Transverse colon (tissue), 4 donors: ENCODE results near the gene ARHGEF37. TPM values are rescaled to one million over a fixed set of nuclear protein-coding genes. Genes with fewer than 3 reads are reported as not detected.

Experiments used
- DNase-seq: peaks from one replicate; pipeline ENCODE4 v3.0.0-alpha.2; 2019
- H3K27ac ChIP-seq, 4 donors: fragments of 200-600 bp; sonication (generic); 2 replicates each; pipeline ENCODE4 v1.5.1; 2016 to 2018; ENCODE audit warnings: inconsistent platforms in 4 of 4
- H3K27me3 ChIP-seq: fragments of 200-600 bp; sonication (generic); 2 replicates; pipeline ENCODE4 v1.5.1; 2017; ENCODE audit warnings: inconsistent platforms
- H3K36me3 ChIP-seq, 4 donors: fragments of 200-600 bp; sonication (generic); 2 replicates each; pipeline ENCODE4 v1.5.1; 2017 to 2019; ENCODE audit warnings: inconsistent platforms in 4 of 4
- H3K4me1 ChIP-seq, 4 donors: fragments of 200-600 bp; sonication (generic); 2 replicates each; pipeline ENCODE4 v1.5.1; 2017 to 2020; ENCODE audit warnings: inconsistent platforms in 4 of 4
- H3K4me3 ChIP-seq, 4 donors: fragments of 200-600 bp; sonication (generic); 1 replicate in 1 of 4; 2 replicates in 3 of 4; pipeline versions ENCODE4 v1.5.1 to v1.6.1; 2017 to 2019; ENCODE audit warnings: inconsistent platforms in 4 of 4
- H3K9me3 ChIP-seq, 2 donors: fragments of 200-600 bp; sonication (generic); 2 replicates each; pipeline ENCODE4 v1.5.1; 2017 to 2019; ENCODE audit warnings: inconsistent platforms in 2 of 2
- EP300 ChIP-seq: sonication (generic); formaldehyde crosslinking; IDR thresholded peaks from one replicate; pipeline ENCODE4 v1.6.1; 2017; ENCODE audit warnings: antibody characterized with exemption, low read depth
- POLR2A ChIP-seq: fragments of 450-650 bp; IDR thresholded peaks from one replicate; pipeline ENCODE4 v1.6.1; 2016; ENCODE audit warnings: antibody characterized with exemption, mild to moderate bottlenecking, moderate library complexity
- POLR2AphosphoS5 ChIP-seq, 3 donors: sonication (generic); formaldehyde crosslinking; IDR thresholded peaks; one replicate each; pipeline ENCODE4 v1.6.1; 2016; ENCODE audit warnings: antibody characterized with exemption in 3 of 3
- WGBS, 2 donors: methylation state at CpG; one replicate each; pipeline ENCODE4 v1.1.5; 2018; ENCODE audit warnings: low coverage in 1 of 2; 5-methylcytosine and 5-hydroxymethylcytosine counted together
- in situ Hi-C, 4 donors: fragments of 200-750 bp; cut with MboI; loops; one replicate each; pipeline versions ENCODE4 v1.15.0 to v1.15.1; 2017; ENCODE audit warnings: low sequenced_read_pairs in 3 of 4, low pct_ligation_motif_present in 1 of 4, low pct_unique_long_range_greater_than_20kb in 1 of 4
- intact Hi-C: fragments of 100-400 bp; cut with DNase I; formaldehyde crosslinking; loops from one replicate; pipeline ENCODE4 v1.15.1; 2023; ENCODE audit warnings: low total_unique reads
- total RNA-seq, 4 donors: library from RNA; depleted of rRNA; stranded (reverse); fragments of >200 nt; gene quantifications; one replicate each; pipeline ENCODE4 v1.1.0, GENCODE V29; 2016
- TF ChIP-seq, protein P1 (sequence below), 5 experiments: fragments of 200-600 bp in 3 of 5; fragments of 450-650 bp in 2 of 5; sonication (generic) in 3 of 5; IDR thresholded peaks; 1 replicate in 2 of 5; 2 replicates in 3 of 5; pipeline ENCODE4 v1.5.1; 2016 to 2017; ENCODE audit warnings: antibody characterized with exemption in 5 of 5, inconsistent platforms in 3 of 5, mild to moderate bottlenecking in 2 of 5, moderate library complexity in 1 of 5

Gene ARHGEF37
- total RNA-seq, 4 donors from 2014 or later, result 14.2 to 27.5 (median 21.7) TPM

DNA sequence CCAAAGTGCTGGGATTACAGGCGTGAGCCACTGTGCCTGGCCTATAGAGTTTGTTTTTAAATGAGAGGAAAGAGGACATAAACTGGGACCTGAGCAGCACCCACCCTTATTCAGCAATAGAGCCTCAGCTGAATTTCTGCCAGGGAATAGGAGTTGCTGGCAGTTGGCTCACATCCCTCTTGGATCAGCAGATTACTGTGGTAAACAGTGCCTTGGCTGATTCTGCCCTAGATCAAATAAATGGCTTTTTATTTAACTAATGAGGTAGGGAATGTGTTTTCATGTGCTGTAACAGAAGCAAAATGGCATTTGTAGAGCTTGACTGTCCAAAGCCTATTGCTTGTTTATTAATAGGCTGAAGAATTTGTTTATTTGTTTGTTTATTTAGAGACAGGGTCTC, 2.1 kb downstream of the ARHGEF37 start:
- H3K27ac ChIP-seq, result peak overlapping the region; percentile 89 to 94 (median 93)
- no peaks in the 10 kb centered on the region for H3K9me3 ChIP-seq
- intact Hi-C loops (no loop called here), in situ Hi-C loops (no loop called here)
- H3K4me1 ChIP-seq, result peaks cover 24 to 52% (median 38%) of the 10 kb centered on the region in 4 donors
- H3K36me3 ChIP-seq, result no peaks in the 10 kb centered on the region
- 40 to 58% methylated on average over 1 of the region's 1 CpG for WGBS, 2 donors
- peak; percentile 30 for DNase-seq
- H3K27me3 ChIP-seq, result no peaks in the 10 kb centered on the region
- no peak overlapping the region for H3K4me3 ChIP-seq
- TF ChIP-seq POLR2A (no peak), POLR2AphosphoS5 (IDR thresholded peaks at IDR 0.05) (peak in 1 of 3 donors; percentile 13)

DNA sequence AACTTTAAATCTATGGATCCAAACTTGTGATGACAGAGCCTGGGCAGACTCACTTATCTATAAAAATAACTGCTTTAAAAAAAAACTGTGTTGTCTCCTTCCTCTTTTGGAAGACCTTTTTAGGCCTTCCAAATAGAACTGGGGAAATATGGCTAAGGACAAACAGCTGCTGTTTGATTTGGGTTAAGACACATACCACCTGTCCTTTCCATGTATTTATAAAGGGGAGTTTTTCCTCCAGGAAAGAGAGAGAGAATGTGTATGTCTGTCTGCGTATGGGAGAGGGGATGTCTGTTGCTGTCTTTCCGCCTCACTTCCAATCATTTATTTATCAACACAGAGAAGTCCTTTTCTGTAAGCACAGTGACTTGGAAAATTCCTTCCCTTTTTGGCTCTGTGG, 2.8 kb downstream of the ARHGEF37 start:
- no peak for TF ChIP-seq POLR2A
- TF ChIP-seq EP300, result no peak
- TF ChIP-seq, protein P1, sequence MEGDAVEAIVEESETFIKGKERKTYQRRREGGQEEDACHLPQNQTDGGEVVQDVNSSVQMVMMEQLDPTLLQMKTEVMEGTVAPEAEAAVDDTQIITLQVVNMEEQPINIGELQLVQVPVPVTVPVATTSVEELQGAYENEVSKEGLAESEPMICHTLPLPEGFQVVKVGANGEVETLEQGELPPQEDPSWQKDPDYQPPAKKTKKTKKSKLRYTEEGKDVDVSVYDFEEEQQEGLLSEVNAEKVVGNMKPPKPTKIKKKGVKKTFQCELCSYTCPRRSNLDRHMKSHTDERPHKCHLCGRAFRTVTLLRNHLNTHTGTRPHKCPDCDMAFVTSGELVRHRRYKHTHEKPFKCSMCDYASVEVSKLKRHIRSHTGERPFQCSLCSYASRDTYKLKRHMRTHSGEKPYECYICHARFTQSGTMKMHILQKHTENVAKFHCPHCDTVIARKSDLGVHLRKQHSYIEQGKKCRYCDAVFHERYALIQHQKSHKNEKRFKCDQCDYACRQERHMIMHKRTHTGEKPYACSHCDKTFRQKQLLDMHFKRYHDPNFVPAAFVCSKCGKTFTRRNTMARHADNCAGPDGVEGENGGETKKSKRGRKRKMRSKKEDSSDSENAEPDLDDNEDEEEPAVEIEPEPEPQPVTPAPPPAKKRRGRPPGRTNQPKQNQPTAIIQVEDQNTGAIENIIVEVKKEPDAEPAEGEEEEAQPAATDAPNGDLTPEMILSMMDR (IDR thresholded peaks at IDR 0.05), result no peak
- TF ChIP-seq POLR2AphosphoS5 (IDR thresholded peaks at IDR 0.05), result peak; percentile 12 to 47 (median 46)
- DNase-seq, result no peak
- WGBS, 2 donors, result 69 to 70% methylated on average over 2 of the region's 2 CpGs
- no peaks in the 10 kb centered on the region for H3K36me3 ChIP-seq
- H3K9me3 ChIP-seq, result no peaks in the 10 kb centered on the region
- no peaks in the 10 kb centered on the region for H3K27me3 ChIP-seq
- peaks cover 24 to 52% (median 38%) of the 10 kb centered on the region in 4 donors for H3K4me1 ChIP-seq
- peak overlapping the region; percentile 89 to 94 (median 93) for H3K27ac ChIP-seq
- H3K4me3 ChIP-seq, result no peak overlapping the region
- intact Hi-C loops (no loop called here), in situ Hi-C loops (no loop called here)

DNA sequence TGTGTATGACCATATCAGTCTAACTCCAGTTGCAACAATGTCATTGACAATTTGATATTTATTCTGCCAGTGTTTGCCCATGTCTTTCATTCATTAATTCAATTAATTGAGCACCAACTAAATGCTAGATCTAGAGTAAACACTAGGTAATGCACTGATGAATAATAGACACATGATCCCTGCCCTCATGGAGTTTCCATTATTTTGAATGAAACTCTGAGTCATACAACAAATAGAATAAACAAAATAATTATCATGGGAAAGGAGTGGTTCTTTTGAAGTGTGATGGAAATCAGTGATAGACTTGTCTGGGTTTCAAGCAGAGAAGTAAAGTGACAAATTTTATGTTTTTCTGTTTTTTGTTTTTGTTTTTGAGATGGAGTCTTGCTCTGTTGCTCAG, 4.6 kb downstream of the ARHGEF37 start:
- intact Hi-C loops, result no loop called here
- H3K27me3 ChIP-seq, result no peaks in the 10 kb centered on the region
- H3K27ac ChIP-seq, result no peak overlapping the region
- no peaks in the 10 kb centered on the region for H3K36me3 ChIP-seq
- H3K4me1 ChIP-seq, result peaks cover 20 to 44% (median 35%) of the 10 kb centered on the region in 4 donors
- no peak overlapping the region for H3K4me3 ChIP-seq
- no peak for DNase-seq
- TF ChIP-seq POLR2A (no peak), POLR2AphosphoS5 (IDR thresholded peaks at IDR 0.05) (no peak), EP300 (no peak)
- TF ChIP-seq, protein P1 (IDR thresholded peaks at IDR 0.05), result no peak
- in situ Hi-C loops, result no loop called here
- H3K9me3 ChIP-seq, result no peaks in the 10 kb centered on the region

DNA sequence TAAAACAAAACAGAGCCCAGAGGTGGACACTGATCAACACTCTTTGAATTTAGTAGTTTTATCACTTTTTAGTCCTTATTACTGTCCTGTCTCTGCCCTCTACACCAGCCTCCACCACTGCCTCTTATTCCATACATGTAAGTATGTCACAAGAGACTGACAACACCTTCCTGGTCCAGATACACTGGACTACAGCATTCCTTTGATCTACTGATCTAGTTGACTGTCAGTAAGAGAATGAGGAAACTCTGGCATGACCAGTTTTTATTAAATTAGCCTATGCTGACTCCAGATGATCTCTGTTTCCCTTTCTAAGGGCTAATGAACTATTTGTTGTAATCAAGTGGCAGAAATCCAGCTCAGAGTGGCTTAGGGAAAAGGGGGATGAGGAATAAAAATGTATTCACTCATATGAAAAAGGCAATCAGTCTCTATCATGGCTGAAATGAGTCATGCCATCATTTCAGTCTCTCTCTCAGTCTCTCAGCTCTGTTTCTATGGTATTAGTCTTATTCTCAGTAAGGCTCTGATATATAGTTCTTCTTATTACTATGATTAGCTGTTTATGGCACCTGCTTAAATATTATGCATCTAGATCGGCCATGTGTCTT, 5.5 kb downstream of the ARHGEF37 start:
- Histone ChIP-seq H3K9me3 (no peaks in the 10 kb centered on the region), H3K4me1 (peaks cover 16 to 39% (median 31%) of the 10 kb centered on the region in 4 donors), H3K27me3 (no peaks in the 10 kb centered on the region), H3K4me3 (no peak overlapping the region), H3K27ac (peak overlapping the region in 3 of 4 donors; percentile 1 to 43 (median 9)), H3K36me3 (no peaks in the 10 kb centered on the region)
- 67 to 71% methylated on average over 1 of the region's 1 CpG for WGBS, 2 donors
- no peak for DNase-seq
- no peak for TF ChIP-seq EP300
- TF ChIP-seq POLR2A, result no peak
- TF ChIP-seq POLR2AphosphoS5 (IDR thresholded peaks at IDR 0.05), result no peak
- TF ChIP-seq, protein P1 (IDR thresholded peaks at IDR 0.05), result no peak
- intact Hi-C loops (no loop called here), in situ Hi-C loops (no loop called here)

DNA sequence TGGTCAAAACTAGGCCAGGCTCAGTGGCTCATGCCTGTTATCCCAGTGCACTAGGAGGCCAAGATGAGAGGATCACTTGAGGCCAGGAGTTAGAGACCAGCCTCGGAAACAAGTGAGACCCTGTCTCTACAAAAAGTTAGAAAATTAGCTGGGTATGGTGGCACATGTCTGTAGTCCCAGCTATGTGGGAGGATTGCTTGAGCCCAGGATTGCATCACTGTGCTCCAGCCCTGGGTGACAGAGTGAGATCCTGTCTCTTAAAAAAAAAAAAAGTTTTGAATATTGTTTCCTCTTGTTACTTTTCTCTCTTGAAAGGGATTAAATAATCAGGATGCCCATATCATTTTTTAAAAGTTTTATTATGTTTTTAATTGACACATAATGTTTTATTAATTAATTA, 7.6 kb downstream of the ARHGEF37 start:
- H3K36me3 ChIP-seq, result no peaks in the 10 kb centered on the region
- no peak for DNase-seq
- peaks cover 0 to 18% (median 11%) of the 10 kb centered on the region in 4 donors for H3K4me1 ChIP-seq
- in situ Hi-C loops (no loop called here), intact Hi-C loops (no loop called here)
- H3K9me3 ChIP-seq, result no peaks in the 10 kb centered on the region
- no peak for TF ChIP-seq EP300
- TF ChIP-seq POLR2AphosphoS5 (IDR thresholded peaks at IDR 0.05), result no peak
- no peak for TF ChIP-seq POLR2A
- no peaks in the 10 kb centered on the region for H3K27me3 ChIP-seq
- no peak overlapping the region for H3K4me3 ChIP-seq
- H3K27ac ChIP-seq, result no peak overlapping the region
- WGBS, 2 donors, result 95 to 100% methylated on average over 1 of the region's 1 CpG
